ENCODE results near the gene GAB3.

The GAB3 gene

GRCh38 chrX:154750301-154751202 lies at the start of gene GAB3:
Gene GAB3, minus strand, starts transcription at chrX:154751077. Its CDS starts 52 bp downstream, at chrX:154751025.
- no peak for DNase-seq (ENCODE audit: low read depth)

- DNase-seq (ENCODE audit: low read depth): no peak
These were observed 48.9 kb upstream of the GAB3 start for GRCh38 chrX:154799556-154800348.

GRCh38 chrX:154797006-154797405 lies 46.1 kb upstream of the GAB3 start:
- no peak for DNase-seq (ENCODE audit: low read depth)

GRCh38 chrX:154795016-154795415 lies 44.1 kb upstream of the GAB3 start:
- no peak for DNase-seq (ENCODE audit: low read depth)

- no peak for DNase-seq (ENCODE audit: low read depth)
These were observed 42.4 kb upstream of the GAB3 start for GRCh38 chrX:154793084-154793795.

GRCh38 chrX:154791939-154792338 lies 41.1 kb upstream of the GAB3 start:
- no peak for DNase-seq (ENCODE audit: low read depth)

- no peak for DNase-seq (ENCODE audit: low read depth)
These were observed 40.6 kb upstream of the GAB3 start for GRCh38 chrX:154791467-154791866.

- no peak for DNase-seq (ENCODE audit: low read depth)
These were observed 34.8 kb upstream of the GAB3 start for GRCh38 chrX:154785716-154786115.

GRCh38 chrX:154784149-154784995 lies 33.5 kb upstream of the GAB3 start:
- DNase-seq (ENCODE audit: low read depth): no peak

GRCh38 chrX:154780968-154781367 lies 30.1 kb upstream of the GAB3 start:
- DNase-seq (ENCODE audit: low read depth): no peak

- no peak for DNase-seq (ENCODE audit: low read depth)
These were observed 28.4 kb upstream of the GAB3 start for GRCh38 chrX:154779261-154779660.

- no peak for DNase-seq (ENCODE audit: low read depth)
These were observed 25.9 kb upstream of the GAB3 start for GRCh38 chrX:154776753-154777152.

GRCh38 chrX:154775419-154776349 lies 24.8 kb upstream of the GAB3 start:
- no peak for DNase-seq (ENCODE audit: low read depth)

GRCh38 chrX:154774622-154775021 lies 23.7 kb upstream of the GAB3 start:
- DNase-seq (ENCODE audit: low read depth): no peak

GRCh38 chrX:154762537-154763296 lies 11.8 kb upstream of the GAB3 start, which contains the start of gene DKC1:
Gene DKC1, plus strand, starts transcription at chrX:154762864. Its CDS starts 102 bp downstream, at chrX:154762966.
- peak; percentile 90 for DNase-seq (ENCODE audit: low read depth)

- DNase-seq (ENCODE audit: low read depth): no peak
These were observed 11.2 kb upstream of the GAB3 start for GRCh38 chrX:154761977-154762536.

GRCh38 chrX:154758696-154759095 lies 7.8 kb upstream of the GAB3 start:
- no peak for DNase-seq (ENCODE audit: low read depth)

GRCh38 chrX:154751669-154752271 lies 893 bp upstream of the GAB3 start:
- DNase-seq (ENCODE audit: low read depth): no peak

- DNase-seq (ENCODE audit: low read depth): no peak
These were observed 359 bp upstream of the GAB3 start for GRCh38 chrX:154751203-154751668.

Measured in activated T-helper 9 cell treated with anti-CD3 and anti-CD28 coated beads, Interleukin-2, amount 50 U/mL, for 16 hours (primary cell).